ENCODE results near the gene TRAPPC12.
A peak's percentile ranks its signal among the peaks of the same experiment; 100 is the strongest.

Gene TRAPPC12

GRCh38 chr2:3409627-3410170 is 30.2 kb downstream of the TRAPPC12 start:
- Mint-ChIP-seq H3K36me3 (ENCODE audit: low read depth) (peaks cover 7% of the 10 kb centered on the region), H3K27me3 (ENCODE audit: low read depth) (no peaks in the 10 kb centered on the region), H3K4me3 (no peak overlapping the region), H3K27ac (no peak overlapping the region), H3K4me1 (ENCODE audit: low read depth) (peaks cover under 1% of the 10 kb centered on the region), H3K9me3 (no peaks in the 10 kb centered on the region)

GRCh38 chr2:3411103-3411502 is 31.6 kb downstream of the TRAPPC12 start:
- Mint-ChIP-seq H3K27ac (no peak overlapping the region), H3K36me3 (ENCODE audit: low read depth) (peaks cover 5% of the 10 kb centered on the region), H3K4me1 (ENCODE audit: low read depth) (no peaks in the 10 kb centered on the region), H3K9me3 (no peaks in the 10 kb centered on the region), H3K27me3 (ENCODE audit: low read depth) (no peaks in the 10 kb centered on the region), H3K4me3 (no peak overlapping the region)

GRCh38 chr2:3413697-3414096 is 34.2 kb downstream of the TRAPPC12 start:
- no peak overlapping the region for H3K4me3 Mint-ChIP-seq
- H3K4me1 Mint-ChIP-seq (ENCODE audit: low read depth): peaks cover 2% of the 10 kb centered on the region
- no peaks in the 10 kb centered on the region for H3K9me3 Mint-ChIP-seq
- H3K36me3 Mint-ChIP-seq (ENCODE audit: low read depth): peaks cover 5% of the 10 kb centered on the region
- H3K27me3 Mint-ChIP-seq (ENCODE audit: low read depth): no peaks in the 10 kb centered on the region
- H3K27ac Mint-ChIP-seq: no peak overlapping the region

GRCh38 chr2:3414133-3414860 is 34.8 kb downstream of the TRAPPC12 start:
- Mint-ChIP-seq H3K4me1 (ENCODE audit: low read depth) (peaks cover 2% of the 10 kb centered on the region), H3K27ac (no peak overlapping the region), H3K27me3 (ENCODE audit: low read depth) (no peaks in the 10 kb centered on the region), H3K36me3 (ENCODE audit: low read depth) (peaks cover 5% of the 10 kb centered on the region), H3K9me3 (no peaks in the 10 kb centered on the region), H3K4me3 (no peak overlapping the region)

- H3K36me3 Mint-ChIP-seq (ENCODE audit: low read depth): peaks cover 18% of the 10 kb centered on the region
- no peak overlapping the region for H3K27ac Mint-ChIP-seq
- H3K4me1 Mint-ChIP-seq (ENCODE audit: low read depth): peaks cover 3% of the 10 kb centered on the region
Observed at GRCh38 chr2:3418766-3419404, 39.4 kb downstream of the TRAPPC12 start.

GRCh38 chr2:3420076-3420768 is 40.7 kb downstream of the TRAPPC12 start:
- Mint-ChIP-seq H3K4me3 (no peak overlapping the region), H3K36me3 (ENCODE audit: low read depth) (peaks cover 29% of the 10 kb centered on the region), H3K4me1 (ENCODE audit: low read depth) (peaks cover 5% of the 10 kb centered on the region), H3K9me3 (no peaks in the 10 kb centered on the region), H3K27me3 (ENCODE audit: low read depth) (no peaks in the 10 kb centered on the region), H3K27ac (no peak overlapping the region)

More at GRCh38 chr2:3418766-3419404, 39.4 kb downstream of the TRAPPC12 start:
- no peaks in the 10 kb centered on the region for H3K9me3 Mint-ChIP-seq
- no peak overlapping the region for H3K4me3 Mint-ChIP-seq
- H3K27me3 Mint-ChIP-seq (ENCODE audit: low read depth): no peaks in the 10 kb centered on the region

- Mint-ChIP-seq H3K36me3 (ENCODE audit: low read depth) (peaks cover 32% of the 10 kb centered on the region), H3K27ac (no peak overlapping the region), H3K9me3 (no peaks in the 10 kb centered on the region)
Observed at GRCh38 chr2:3420769-3421397, 41.4 kb downstream of the TRAPPC12 start.

GRCh38 chr2:3421580-3421979 is 42.1 kb downstream of the TRAPPC12 start:
- Mint-ChIP-seq H3K27ac (no peak overlapping the region), H3K27me3 (ENCODE audit: low read depth) (no peaks in the 10 kb centered on the region), H3K4me3 (no peak overlapping the region), H3K4me1 (ENCODE audit: low read depth) (peaks cover 5% of the 10 kb centered on the region), H3K36me3 (ENCODE audit: low read depth) (peaks cover 32% of the 10 kb centered on the region), H3K9me3 (no peaks in the 10 kb centered on the region)

More at GRCh38 chr2:3420769-3421397, 41.4 kb downstream of the TRAPPC12 start:
- no peak overlapping the region for H3K4me3 Mint-ChIP-seq
- H3K27me3 Mint-ChIP-seq (ENCODE audit: low read depth): no peaks in the 10 kb centered on the region
- peaks cover 5% of the 10 kb centered on the region for H3K4me1 Mint-ChIP-seq (ENCODE audit: low read depth)

GRCh38 chr2:3422161-3422779 is 42.8 kb downstream of the TRAPPC12 start:
- H3K4me3 Mint-ChIP-seq: no peak overlapping the region
- H3K27me3 Mint-ChIP-seq (ENCODE audit: low read depth): no peaks in the 10 kb centered on the region
- H3K4me1 Mint-ChIP-seq (ENCODE audit: low read depth): peaks cover 3% of the 10 kb centered on the region
- H3K9me3 Mint-ChIP-seq: no peaks in the 10 kb centered on the region
- peaks cover 35% of the 10 kb centered on the region for H3K36me3 Mint-ChIP-seq (ENCODE audit: low read depth)
- H3K27ac Mint-ChIP-seq: no peak overlapping the region

- Mint-ChIP-seq H3K27ac (peak overlapping the region; percentile 5), H3K9me3 (no peaks in the 10 kb centered on the region), H3K36me3 (ENCODE audit: low read depth) (peaks cover 37% of the 10 kb centered on the region), H3K27me3 (ENCODE audit: low read depth) (no peaks in the 10 kb centered on the region), H3K4me1 (ENCODE audit: low read depth) (peaks cover 3% of the 10 kb centered on the region), H3K4me3 (no peak overlapping the region)
Observed at GRCh38 chr2:3423492-3424170, 44.1 kb downstream of the TRAPPC12 start.

GRCh38 chr2:3424171-3424795 is 44.8 kb downstream of the TRAPPC12 start:
- Mint-ChIP-seq H3K4me1 (ENCODE audit: low read depth) (peaks cover 4% of the 10 kb centered on the region), H3K27me3 (ENCODE audit: low read depth) (no peaks in the 10 kb centered on the region), H3K4me3 (no peak overlapping the region), H3K36me3 (ENCODE audit: low read depth) (peaks cover 37% of the 10 kb centered on the region), H3K9me3 (no peaks in the 10 kb centered on the region), H3K27ac (no peak overlapping the region)

GRCh38 chr2:3426615-3427014 is 47.1 kb downstream of the TRAPPC12 start:
- Mint-ChIP-seq H3K27ac (no peak overlapping the region), H3K4me1 (ENCODE audit: low read depth) (peaks cover 4% of the 10 kb centered on the region), H3K27me3 (ENCODE audit: low read depth) (no peaks in the 10 kb centered on the region), H3K36me3 (ENCODE audit: low read depth) (peaks cover 42% of the 10 kb centered on the region), H3K9me3 (no peaks in the 10 kb centered on the region), H3K4me3 (no peak overlapping the region)

GRCh38 chr2:3427272-3427671 is 47.8 kb downstream of the TRAPPC12 start:
- Mint-ChIP-seq H3K4me3 (no peak overlapping the region), H3K4me1 (ENCODE audit: low read depth) (peaks cover 4% of the 10 kb centered on the region), H3K27ac (no peak overlapping the region), H3K36me3 (ENCODE audit: low read depth) (peaks cover 45% of the 10 kb centered on the region), H3K27me3 (ENCODE audit: low read depth) (no peaks in the 10 kb centered on the region), H3K9me3 (no peaks in the 10 kb centered on the region)
